SK-N-SH treated with all-trans-retinoic acid at 6 μM for 48 hours (cell line): ENCODE measurements around the gene ABCA7.

ENCODE experiments used
- ATAC-seq: fragments of 200-7000 bp; cut with Tn5 transposase; 3 replicates; pipeline ENCODE4 v1.9.1; 2020; ENCODE audit warnings: mild to moderate bottlenecking, moderate library complexity
- ARNTL ChIP-seq: fragments of 450-650 bp; formaldehyde crosslinking; IDR thresholded peaks from 2 replicates; pipeline ENCODE4 v1.5.0; 2020; ENCODE audit warnings: low read depth, mild to moderate bottlenecking, moderate library complexity, borderline replicate concordance
- BACH2 ChIP-seq: fragments of 250-450 bp; sonication (Bioruptor Pico); IDR thresholded peaks from 2 replicates; pipeline ENCODE4 v1.9.0; 2021; ENCODE audit warnings: mild to moderate bottlenecking, borderline replicate concordance
- CSDC2 ChIP-seq: fragments of 250-450 bp; sonication (Bioruptor Pico); IDR thresholded peaks from 2 replicates; pipeline ENCODE4 v1.5.0; 2020; ENCODE audit warnings: mild to moderate bottlenecking, moderate library complexity
- ESRRG ChIP-seq: fragments of 250-450 bp; sonication (Bioruptor Pico); IDR thresholded peaks from 2 replicates; pipeline ENCODE4 v1.6.1; 2021; ENCODE audit warnings: mild to moderate bottlenecking
- GLIS3 ChIP-seq: fragments of 250-450 bp; sonication (Bioruptor Pico); IDR thresholded peaks from 2 replicates; pipeline ENCODE4 v1.5.0; 2020; ENCODE audit warnings: mild to moderate bottlenecking, moderate library complexity
- ISL1 ChIP-seq: fragments of 250-450 bp; sonication (Bioruptor Pico); IDR thresholded peaks from 2 replicates; pipeline ENCODE4 v2.1.2; 2022; ENCODE audit warnings: mild to moderate bottlenecking, moderate library complexity
- OSR1 ChIP-seq: fragments of 250-450 bp; sonication (Bioruptor Pico); IDR thresholded peaks from 2 replicates; pipeline ENCODE4 v1.8.0; 2022; ENCODE audit warnings: moderate library complexity, mild to moderate bottlenecking, inconsistent platforms
- PATZ1 ChIP-seq: fragments of 250-450 bp; sonication (Bioruptor Pico); IDR thresholded peaks from 2 replicates; pipeline ENCODE4 v1.8.0; 2020; ENCODE audit warnings: mild to moderate bottlenecking, moderate library complexity, borderline replicate concordance
- PPARA ChIP-seq: fragments of 250-450 bp; sonication (Bioruptor Pico); IDR thresholded peaks from 2 replicates; pipeline ENCODE4 v1.5.0; 2020; ENCODE audit warnings: mild to moderate bottlenecking, borderline replicate concordance
- RARB ChIP-seq: fragments of 250-450 bp; sonication (Bioruptor Pico); IDR thresholded peaks from 2 replicates; pipeline ENCODE4 v1.8.0; 2021; ENCODE audit warnings: mild to moderate bottlenecking, moderate library complexity
- SNAI2 ChIP-seq: fragments of 250-450 bp; sonication (Bioruptor Pico); IDR thresholded peaks from 2 replicates; pipeline ENCODE4 v1.5.0; 2020; ENCODE audit warnings: mild to moderate bottlenecking, moderate library complexity
- TCF4 ChIP-seq: fragments of 250-450 bp; sonication (Bioruptor Pico); IDR thresholded peaks from 2 replicates; pipeline ENCODE4 v1.8.0; 2021; ENCODE audit warnings: mild to moderate bottlenecking, moderate library complexity, borderline replicate concordance
- TOX ChIP-seq: fragments of 250-450 bp; sonication (Bioruptor Pico); IDR thresholded peaks from 2 replicates; pipeline ENCODE4 v1.8.0; 2021; ENCODE audit warnings: mild to moderate bottlenecking, moderate library complexity, borderline replicate concordance
- ZC3H10 ChIP-seq: fragments of 250-450 bp; sonication (Bioruptor Pico); IDR thresholded peaks from 2 replicates; pipeline ENCODE4 v1.5.1; 2021; ENCODE audit warnings: mild to moderate bottlenecking, moderate library complexity
- ZFP30 ChIP-seq: fragments of 450-650 bp; formaldehyde crosslinking; IDR thresholded peaks from 2 replicates; pipeline ENCODE4 v1.5.0; 2022; ENCODE audit warnings: mild to moderate bottlenecking, moderate library complexity
- ZNF565 ChIP-seq: fragments of 450-650 bp; formaldehyde crosslinking; conservative IDR thresholded peaks from 2 replicates; pipeline ENCODE4 v1.5.0; 2020; ENCODE audit warnings: low read depth, mild to moderate bottlenecking, moderate library complexity
- ZNF70 ChIP-seq: fragments of 450-650 bp; formaldehyde crosslinking; IDR thresholded peaks from 2 replicates; pipeline ENCODE4 v1.5.0; 2020; ENCODE audit warnings: mild to moderate bottlenecking, moderate library complexity
- ZNF8 ChIP-seq: fragments of 450-650 bp; formaldehyde crosslinking; IDR thresholded peaks from 2 replicates; pipeline ENCODE4 v1.5.0; 2020; ENCODE audit warnings: mild to moderate bottlenecking, moderate library complexity
- TF ChIP-seq, protein P1 (sequence below): fragments of 250-450 bp; sonication (Bioruptor Pico); IDR thresholded peaks from 2 replicates; pipeline ENCODE4 v1.8.0; 2021; ENCODE audit warnings: low read depth, mild to moderate bottlenecking, moderate library complexity, borderline replicate concordance
- TF ChIP-seq, protein P2 (sequence below): fragments of 250-450 bp; sonication (Bioruptor Pico); IDR thresholded peaks from 2 replicates; pipeline ENCODE4 v1.5.0; 2020; ENCODE audit warnings: mild to moderate bottlenecking, moderate library complexity
- TF ChIP-seq, protein P3 (sequence below): fragments of 250-450 bp; sonication (Bioruptor Pico); IDR thresholded peaks from 2 replicates; pipeline ENCODE4 v1.5.1; 2021; ENCODE audit warnings: mild to moderate bottlenecking, moderate library complexity
- TF ChIP-seq, protein P4 (sequence below): fragments of 250-450 bp; sonication (Bioruptor Pico); IDR thresholded peaks from 2 replicates; pipeline ENCODE4 v1.5.1; 2020; ENCODE audit warnings: low read depth, mild to moderate bottlenecking, moderate library complexity

The ABCA7 gene

GRCh38 chr19:1086613-1087012 is 46.7 kb downstream of the ABCA7 start:
- no peak for ATAC-seq
- TF ChIP-seq CSDC2: no peak
- TF ChIP-seq PATZ1 (CRISPR knock-in tag): no peak
- no peak for TF ChIP-seq BACH2 (CRISPR knock-in tag)
- no peak for TF ChIP-seq ZC3H10 (CRISPR knock-in tag)
- TF ChIP-seq ZNF565: no peak
- TF ChIP-seq, protein P1, sequence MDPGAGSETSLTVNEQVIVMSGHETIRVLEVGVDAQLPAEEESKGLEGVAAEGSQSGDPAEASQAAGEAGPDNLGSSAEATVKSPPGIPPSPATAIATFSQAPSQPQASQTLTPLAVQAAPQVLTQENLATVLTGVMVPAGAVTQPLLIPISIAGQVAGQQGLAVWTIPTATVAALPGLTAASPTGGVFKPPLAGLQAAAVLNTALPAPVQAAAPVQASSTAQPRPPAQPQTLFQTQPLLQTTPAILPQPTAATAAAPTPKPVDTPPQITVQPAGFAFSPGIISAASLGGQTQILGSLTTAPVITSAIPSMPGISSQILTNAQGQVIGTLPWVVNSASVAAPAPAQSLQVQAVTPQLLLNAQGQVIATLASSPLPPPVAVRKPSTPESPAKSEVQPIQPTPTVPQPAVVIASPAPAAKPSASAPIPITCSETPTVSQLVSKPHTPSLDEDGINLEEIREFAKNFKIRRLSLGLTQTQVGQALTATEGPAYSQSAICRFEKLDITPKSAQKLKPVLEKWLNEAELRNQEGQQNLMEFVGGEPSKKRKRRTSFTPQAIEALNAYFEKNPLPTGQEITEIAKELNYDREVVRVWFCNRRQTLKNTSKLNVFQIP (CRISPR knock-in tag): no peak
- TF ChIP-seq PPARA (CRISPR knock-in tag): no peak
- TF ChIP-seq ZNF70 (CRISPR knock-in tag): no peak
- TF ChIP-seq, protein P2, sequence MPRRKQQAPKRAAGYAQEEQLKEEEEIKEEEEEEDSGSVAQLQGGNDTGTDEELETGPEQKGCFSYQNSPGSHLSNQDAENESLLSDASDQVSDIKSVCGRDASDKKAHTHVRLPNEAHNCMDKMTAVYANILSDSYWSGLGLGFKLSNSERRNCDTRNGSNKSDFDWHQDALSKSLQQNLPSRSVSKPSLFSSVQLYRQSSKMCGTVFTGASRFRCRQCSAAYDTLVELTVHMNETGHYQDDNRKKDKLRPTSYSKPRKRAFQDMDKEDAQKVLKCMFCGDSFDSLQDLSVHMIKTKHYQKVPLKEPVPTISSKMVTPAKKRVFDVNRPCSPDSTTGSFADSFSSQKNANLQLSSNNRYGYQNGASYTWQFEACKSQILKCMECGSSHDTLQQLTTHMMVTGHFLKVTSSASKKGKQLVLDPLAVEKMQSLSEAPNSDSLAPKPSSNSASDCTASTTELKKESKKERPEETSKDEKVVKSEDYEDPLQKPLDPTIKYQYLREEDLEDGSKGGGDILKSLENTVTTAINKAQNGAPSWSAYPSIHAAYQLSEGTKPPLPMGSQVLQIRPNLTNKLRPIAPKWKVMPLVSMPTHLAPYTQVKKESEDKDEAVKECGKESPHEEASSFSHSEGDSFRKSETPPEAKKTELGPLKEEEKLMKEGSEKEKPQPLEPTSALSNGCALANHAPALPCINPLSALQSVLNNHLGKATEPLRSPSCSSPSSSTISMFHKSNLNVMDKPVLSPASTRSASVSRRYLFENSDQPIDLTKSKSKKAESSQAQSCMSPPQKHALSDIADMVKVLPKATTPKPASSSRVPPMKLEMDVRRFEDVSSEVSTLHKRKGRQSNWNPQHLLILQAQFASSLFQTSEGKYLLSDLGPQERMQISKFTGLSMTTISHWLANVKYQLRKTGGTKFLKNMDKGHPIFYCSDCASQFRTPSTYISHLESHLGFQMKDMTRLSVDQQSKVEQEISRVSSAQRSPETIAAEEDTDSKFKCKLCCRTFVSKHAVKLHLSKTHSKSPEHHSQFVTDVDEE: no peak
- TF ChIP-seq GLIS3: no peak
- TF ChIP-seq ZFP30 (CRISPR knock-in tag): no peak
- TF ChIP-seq, protein P3, sequence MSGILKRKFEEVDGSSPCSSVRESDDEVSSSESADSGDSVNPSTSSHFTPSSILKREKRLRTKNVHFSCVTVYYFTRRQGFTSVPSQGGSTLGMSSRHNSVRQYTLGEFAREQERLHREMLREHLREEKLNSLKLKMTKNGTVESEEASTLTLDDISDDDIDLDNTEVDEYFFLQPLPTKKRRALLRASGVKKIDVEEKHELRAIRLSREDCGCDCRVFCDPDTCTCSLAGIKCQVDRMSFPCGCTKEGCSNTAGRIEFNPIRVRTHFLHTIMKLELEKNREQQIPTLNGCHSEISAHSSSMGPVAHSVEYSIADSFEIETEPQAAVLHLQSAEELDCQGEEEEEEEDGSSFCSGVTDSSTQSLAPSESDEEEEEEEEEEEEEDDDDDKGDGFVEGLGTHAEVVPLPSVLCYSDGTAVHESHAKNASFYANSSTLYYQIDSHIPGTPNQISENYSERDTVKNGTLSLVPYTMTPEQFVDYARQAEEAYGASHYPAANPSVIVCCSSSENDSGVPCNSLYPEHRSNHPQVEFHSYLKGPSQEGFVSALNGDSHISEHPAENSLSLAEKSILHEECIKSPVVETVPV: no peak
- no peak for TF ChIP-seq ZNF8 (CRISPR knock-in tag)
- TF ChIP-seq, protein P4, sequence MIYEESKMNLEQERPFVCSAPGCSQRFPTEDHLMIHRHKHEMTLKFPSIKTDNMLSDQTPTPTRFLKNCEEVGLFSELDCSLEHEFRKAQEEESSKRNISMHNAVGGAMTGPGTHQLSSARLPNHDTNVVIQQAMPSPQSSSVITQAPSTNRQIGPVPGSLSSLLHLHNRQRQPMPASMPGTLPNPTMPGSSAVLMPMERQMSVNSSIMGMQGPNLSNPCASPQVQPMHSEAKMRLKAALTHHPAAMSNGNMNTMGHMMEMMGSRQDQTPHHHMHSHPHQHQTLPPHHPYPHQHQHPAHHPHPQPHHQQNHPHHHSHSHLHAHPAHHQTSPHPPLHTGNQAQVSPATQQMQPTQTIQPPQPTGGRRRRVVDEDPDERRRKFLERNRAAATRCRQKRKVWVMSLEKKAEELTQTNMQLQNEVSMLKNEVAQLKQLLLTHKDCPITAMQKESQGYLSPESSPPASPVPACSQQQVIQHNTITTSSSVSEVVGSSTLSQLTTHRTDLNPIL: no peak

DNA sequence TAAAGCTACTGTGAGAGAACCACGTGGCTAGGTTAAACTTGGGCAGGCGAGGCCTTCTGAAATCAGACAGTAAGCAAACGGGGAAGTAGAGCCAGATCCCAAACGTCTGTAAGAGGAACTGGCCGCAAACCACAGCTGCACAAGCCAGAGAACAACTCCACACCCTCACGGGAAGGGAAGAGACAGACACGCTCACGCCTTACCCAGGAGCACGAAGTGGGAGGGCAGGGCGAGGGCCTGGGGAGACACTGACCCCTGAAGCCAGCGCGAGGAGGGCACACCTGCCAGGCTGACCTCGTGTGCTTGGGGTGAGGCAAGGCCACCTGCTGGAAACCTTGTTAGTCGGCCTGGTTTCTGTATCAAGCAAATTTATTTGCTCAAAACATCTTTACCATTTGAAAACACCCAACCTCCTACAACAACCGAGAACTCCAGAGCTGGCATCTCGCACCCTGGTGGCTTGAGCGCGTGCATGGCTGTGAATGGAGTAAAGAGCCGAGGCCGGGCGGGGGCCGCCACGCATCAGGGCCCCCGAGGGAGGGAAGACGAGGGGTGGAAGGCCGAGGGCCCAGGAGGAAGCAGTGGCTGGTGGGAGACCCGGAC is 48.0 kb downstream of the ABCA7 start:
- ATAC-seq: no peak

More for the DNA sequence above, 48.0 kb downstream of the ABCA7 start:
- TF ChIP-seq BACH2 (CRISPR knock-in tag) (no peak), ZC3H10 (CRISPR knock-in tag) (no peak), ZNF8 (CRISPR knock-in tag) (no peak), ZNF565 (no peak), CSDC2 (no peak), TOX (CRISPR knock-in tag) (no peak), ESRRG (CRISPR knock-in tag) (no peak), TCF4 (CRISPR knock-in tag) (no peak), GLIS3 (no peak), PATZ1 (CRISPR knock-in tag) (no peak), RARB (CRISPR knock-in tag) (no peak), SNAI2 (no peak), ARNTL (no peak), ISL1 (CRISPR knock-in tag) (no peak), ZNF70 (CRISPR knock-in tag) (no peak), OSR1 (no peak), PPARA (CRISPR knock-in tag) (no peak)
- TF ChIP-seq, protein P3: no peak
- TF ChIP-seq, protein P1 (CRISPR knock-in tag): no peak
- TF ChIP-seq, protein P4: no peak
